Heart left ventricle (tissue), 16 donors: ENCODE measurements around the gene JCHAIN. TPM values are rescaled to one million over a fixed set of nuclear protein-coding genes. Genes with fewer than 3 reads are reported as not detected.

Source experiments
- ATAC-seq, 4 donors: fragments of 200-7000 bp; cut with Tn5 transposase; one replicate each; pipeline ENCODE4 v1.9.1; 2020 to 2022; ENCODE audit warnings: moderate library complexity in 4 of 4, mild to moderate bottlenecking in 3 of 4, moderate number of reproducible peaks in 1 of 4
- DNase-seq, 5 donors: peaks; one replicate each; pipeline ENCODE4 v3.0.0-alpha.2; 2020
- H3K27ac ChIP-seq, 12 donors: fragments of 200-600 bp; sonication (generic) in 4 of 12; one replicate each; pipeline versions ENCODE4 v1.5.0 to v1.8.0; 2016 to 2022; ENCODE audit warnings: mild to moderate bottlenecking in 2 of 12
- H3K27me3 ChIP-seq, 9 donors: fragments of 200-600 bp; sonication (generic) in 2 of 9; one replicate each; pipeline versions ENCODE4 v1.5.1 to v1.8.0; 2016 to 2022; ENCODE audit warnings: mild to moderate bottlenecking in 3 of 9
- H3K36me3 ChIP-seq, 9 donors: fragments of 200-600 bp; sonication (generic) in 2 of 9; one replicate each; pipeline versions ENCODE4 v1.5.0 to v1.8.0; 2018 to 2022; ENCODE audit warnings: mild to moderate bottlenecking in 2 of 9
- H3K4me1 ChIP-seq, 12 donors: fragments of 200-600 bp; sonication (generic) in 4 of 12; one replicate each; pipeline versions ENCODE4 v1.5.0 to v1.8.0; 2016 to 2022; ENCODE audit warnings: mild to moderate bottlenecking in 3 of 12
- H3K4me3 ChIP-seq, 12 donors: fragments of 200-600 bp; sonication (generic) in 4 of 12; one replicate each; pipeline versions ENCODE4 v1.5.0 to v1.8.0; 2017 to 2022; ENCODE audit warnings: mild to moderate bottlenecking in 9 of 12, moderate library complexity in 4 of 12
- H3K9me3 ChIP-seq, 12 donors: fragments of 200-600 bp; sonication (generic) in 4 of 12; one replicate each; pipeline versions ENCODE4 v1.5.0 to v1.8.0; 2016 to 2022; ENCODE audit warnings: mild to moderate bottlenecking in 1 of 12
- CTCF ChIP-seq, 12 donors: fragments of 200-600 bp; sonication (generic) in 4 of 12; IDR thresholded peaks; one replicate each; pipeline versions ENCODE4 v1.5.0 to v1.8.0; 2018 to 2022; ENCODE audit warnings: antibody characterized with exemption in 12 of 12, mild to moderate bottlenecking in 5 of 12
- POLR2A ChIP-seq, 2 donors: fragments of 450-650 bp; IDR thresholded peaks; one replicate each; pipeline ENCODE4 v1.6.1; 2017; ENCODE audit warnings: antibody characterized with exemption in 2 of 2, mild to moderate bottlenecking in 2 of 2, moderate library complexity in 2 of 2
- WGBS, 4 donors: extraction: QIAGEN DNeasy Blood & Tissue Kit in 2 of 4; methylation state at CpG; one replicate each; pipeline versions ENCODE4 v1.1.5 to v1.1.7; 2013 to 2018; 5-methylcytosine and 5-hydroxymethylcytosine counted together
- intact Hi-C, 10 donors: fragments of 100-400 bp; cut with DNase I; formaldehyde crosslinking; loops; one replicate each; pipeline versions ENCODE4 v1.11.1 to v1.14.2; 2022
- polyA plus RNA-seq, 2 donors: library from polyadenylated mRNA; stranded (reverse); fragments of 200-250 nt; gene quantifications; one replicate each; pipeline ENCODE4 v1.2.3, GENCODE V29; 2013
- total RNA-seq, 9 donors: library from RNA; depleted of rRNA in 2 of 9; stranded (reverse); fragments of >200 nt in 2 of 9; fragmentation: NEBNext Ultra II Directional in 3 of 9; extraction: Animal tissue kit (Norgen Biotek cat#: 25700) in 3 of 9; gene quantifications; one replicate each; pipeline versions ENCODE4 v1.1.0 to v1.2.4, GENCODE V29; 2016 to 2023
- donor health status: ischemic (EF 13 %, LVEDD 7.1; RV severe dilation, severe dysfunction).
- donor health status: healthy with polysubstance abuse.
- donor health status: DM: no; HTN: yes; CAD: no.
- donor health status: DM: no; HTN: no; CAD: no.
- donor health status: ischemic (EF 25% LVEDD 6.9; RV normal size, moderate dysfunction).
- donor health status: ischemic (EF 25% LVEDD 5.7; RV mildly dilated, moderate dysfunction).
- donor health status: healthy.
- donor health status: DM: yes; HTN: yes; CAD: no.
- donor health status: ischemic (EF 35%, LVEDD 5.7; RV mildly dilated, moderate dysfunction).
- donor health status: nonischemic (EF 11% LVEDD 7.7; RV severe dilation, severe dysfunction).
- donor health status: DM: yes; HTN: yes; CAD: no.
- donor health status: PGD.
- donor health status: ischemic (EF 29% LVEDD 5.4; RV normal size, mild dysfunction).
- donor health status: nonischemic (EF 23%, LVEDD 6.1; RV moderate dilation, normal function).

Gene JCHAIN
- total and polyA plus RNA-seq, 11 donors = 0.19 to 40.0 (median 4.8) TPM; not detected in 2

GRCh38 chr4:70706516-70706915 lies 40.2 kb upstream of the JCHAIN start:
- ATAC-seq (no peak), DNase-seq (no peak)
- Histone ChIP-seq H3K27ac (peak overlapping the region in 7 of 12 donors; percentile 93 to 98 (median 97)), H3K4me3 (peak overlapping the region in 10 of 12 donors; percentile 71 to 93 (median 84)), H3K36me3 (no peaks in the 10 kb centered on the region), H3K27me3 (no peaks in the 10 kb centered on the region), H3K4me1 (peaks cover 0 to 29% (median 15%) of the 10 kb centered on the region in 12 donors), H3K9me3 (no peaks in the 10 kb centered on the region)
- intact Hi-C loops = loop anchor here in 4 of 10 donors (5.0 to 10.0 kb wide), 5 partner anchors 128 to 288 kb away; partner anchors contain the start of genes DCK (in 2 of the 4), GRSF1 (in 1 of the 4) and MOB1B (in 1 of the 4)
- WGBS, 4 donors = 86 to 98% (median 91%) methylated on average over 1 of the region's 1 CpG
- no peak for TF ChIP-seq POLR2A (IDR thresholded peaks at IDR 0.05)
- TF ChIP-seq CTCF (IDR thresholded peaks at IDR 0.05) = no peak

GRCh38 chr4:70706044-70706461 lies 39.7 kb upstream of the JCHAIN start:
- Histone ChIP-seq H3K27ac (peak overlapping the region; percentile 84 to 98 (median 95)), H3K4me1 (peaks cover 0 to 25% (median 15%) of the 10 kb centered on the region in 12 donors), H3K4me3 (peak overlapping the region; percentile 71 to 93 (median 84)), H3K36me3 (no peaks in the 10 kb centered on the region), H3K27me3 (no peaks in the 10 kb centered on the region), H3K9me3 (no peaks in the 10 kb centered on the region)
- DNase-seq (no peak), ATAC-seq (no peak)
- intact Hi-C loops = loop anchor here in 4 of 10 donors (5.0 to 10.0 kb wide), 5 partner anchors 129 to 289 kb away; partner anchors contain the start of genes DCK (in 2 of the 4), GRSF1 (in 1 of the 4) and MOB1B (in 1 of the 4)
- WGBS, 4 donors = 8 to 12% (median 11%) methylated on average over 7 of the region's 7 CpGs
- TF ChIP-seq POLR2A (IDR thresholded peaks at IDR 0.05) (no peak), CTCF (IDR thresholded peaks at IDR 0.05) (no peak)

- peak; percentile 75 to 84 (median 82) for ATAC-seq
- Histone ChIP-seq H3K27me3 (no peaks in the 10 kb centered on the region), H3K4me3 (peak overlapping the region; percentile 71 to 93 (median 84)), H3K4me1 (peaks cover 0 to 25% (median 15%) of the 10 kb centered on the region in 12 donors), H3K27ac (peak overlapping the region; percentile 84 to 98 (median 95)), H3K9me3 (no peaks in the 10 kb centered on the region), H3K36me3 (no peaks in the 10 kb centered on the region)
- WGBS, 4 donors = 0 to 1% (median 0%) methylated on average over 28 to 86 of the region's 86 CpGs
- peak; percentile 80 to 89 (median 83) for DNase-seq
- TF ChIP-seq POLR2A (IDR thresholded peaks at IDR 0.05) (no peak), CTCF (IDR thresholded peaks at IDR 0.05) (peak in 1 of 12 donors; percentile 7)
- intact Hi-C loops = loop anchor here in 6 of 10 donors (1.0 to 10.0 kb wide), 7 partner anchors 17 to 289 kb away; partner anchors contain the start of genes UTP3 (in 4 of the 6), DCK (in 2 of the 6), GRSF1 (in 1 of the 6) and MOB1B (in 1 of the 6)
These were observed 39.1 kb upstream of the JCHAIN start for GRCh38 chr4:70705183-70706043.

GRCh38 chr4:70704931-70705182 lies 38.5 kb upstream of the JCHAIN start:
- Histone ChIP-seq H3K27me3 (no peaks in the 10 kb centered on the region), H3K4me1 (peaks cover 0 to 25% (median 15%) of the 10 kb centered on the region in 12 donors), H3K9me3 (no peaks in the 10 kb centered on the region), H3K27ac (peak overlapping the region; percentile 84 to 98 (median 95)), H3K4me3 (peak overlapping the region; percentile 71 to 93 (median 84)), H3K36me3 (no peaks in the 10 kb centered on the region)
- no peak for DNase-seq
- intact Hi-C loops = loop anchor here in 7 of 10 donors (1.0 to 10.0 kb wide), 8 partner anchors 16 to 290 kb away; partner anchors contain the start of genes UTP3 (in 6 of the 7), GRSF1 (in 3 of the 7), DCK (in 2 of the 7) and MOB1B (in 1 of the 7)
- 1% methylated on average over 39 of the region's 39 CpGs; no CpG with 5 or more reads in 2 of the 4 donors for WGBS, 4 donors
- no peak for TF ChIP-seq CTCF (IDR thresholded peaks at IDR 0.05)
- no peak for TF ChIP-seq POLR2A (IDR thresholded peaks at IDR 0.05)
- ATAC-seq = peak in 2 of 4 donors; percentile 51 to 63
